ENCODE results near the gene HCLS1.
"Not testable (repeated sequence)": the region's sequence is repeated elsewhere in the genome, so short reads cannot be mapped to it uniquely, and the experiment has no call there.

HCLS1 gene

GRCh38 chr3:121660356-121661171 is at the start of gene HCLS1:
Gene HCLS1, minus strand, starts transcription at chr3:121660903. Its CDS starts 2,556 bp downstream, at chr3:121658347.
- peak; percentile 56 for DNase-seq (ENCODE audit: low read depth, low spot score)

- DNase-seq (ENCODE audit: low read depth, low spot score): no peak
These were observed 49.6 kb upstream of the HCLS1 start for GRCh38 chr3:121710347-121710746.

- DNase-seq (ENCODE audit: low read depth, low spot score): no peak
These were observed 47.0 kb upstream of the HCLS1 start for GRCh38 chr3:121707531-121708273.

GRCh38 chr3:121705541-121705940 is 44.8 kb upstream of the HCLS1 start:
- no peak for DNase-seq (ENCODE audit: low read depth, low spot score)

- DNase-seq (ENCODE audit: low read depth, low spot score): no peak
These were observed 43.3 kb upstream of the HCLS1 start for GRCh38 chr3:121703973-121704372.

DNA sequence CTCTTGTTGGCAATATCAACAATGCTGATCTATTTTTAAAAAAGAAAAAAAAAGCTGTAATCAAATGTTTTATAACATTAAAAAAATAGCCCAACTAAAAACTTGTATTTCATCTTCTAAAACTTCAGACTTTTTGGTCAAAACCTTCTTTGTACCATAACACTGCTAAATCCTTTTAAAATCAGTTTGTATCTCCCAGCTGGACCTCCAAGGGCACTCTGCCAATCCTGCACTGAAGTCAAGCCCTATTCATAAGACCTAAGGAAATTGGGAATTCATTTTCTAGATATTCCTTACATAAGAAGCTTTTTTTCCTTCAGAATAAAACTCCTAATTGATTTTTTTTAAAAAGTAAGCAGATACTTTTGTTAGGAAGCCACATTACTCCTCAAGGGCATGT is 38.2 kb upstream of the HCLS1 start:
- no peak for DNase-seq (ENCODE audit: low read depth, low spot score)

- no peak for DNase-seq (ENCODE audit: low read depth, low spot score)
These were observed 37.8 kb upstream of the HCLS1 start for GRCh38 chr3:121698476-121698875.

- DNase-seq (ENCODE audit: low read depth, low spot score): no peak
These were observed 35.5 kb upstream of the HCLS1 start for GRCh38 chr3:121696186-121696585.

- no peak for DNase-seq (ENCODE audit: low read depth, low spot score)
These were observed 31.5 kb upstream of the HCLS1 start for GRCh38 chr3:121692010-121692699.

GRCh38 chr3:121690777-121691405 is 30.2 kb upstream of the HCLS1 start:
- no peak for DNase-seq (ENCODE audit: low read depth, low spot score)

- DNase-seq (ENCODE audit: low read depth, low spot score): not testable (repeated sequence)
These were observed 28.0 kb upstream of the HCLS1 start for GRCh38 chr3:121688747-121689146.

- DNase-seq (ENCODE audit: low read depth, low spot score): no peak
These were observed 21.1 kb upstream of the HCLS1 start for GRCh38 chr3:121681792-121682191.

DNA sequence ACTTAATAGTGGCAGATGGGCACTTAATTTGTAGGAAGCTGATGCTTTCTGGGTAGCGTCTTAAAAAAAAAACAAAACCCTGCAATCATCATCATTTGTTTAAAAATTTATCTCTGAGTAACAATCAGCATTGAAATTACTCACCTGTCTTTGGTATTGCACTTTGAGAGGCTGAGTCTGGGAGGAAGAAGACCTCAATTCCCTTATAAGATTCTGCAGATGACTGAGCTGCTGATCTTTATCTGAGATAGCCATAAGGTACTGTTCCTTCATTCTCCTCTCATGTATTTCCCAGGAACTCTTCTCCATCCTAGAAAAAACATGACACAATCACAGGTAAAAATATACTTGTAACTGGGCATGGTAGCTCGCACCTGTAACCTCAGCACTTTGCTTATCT is 16.4 kb upstream of the HCLS1 start:
- no peak for DNase-seq (ENCODE audit: low read depth, low spot score)

DNA sequence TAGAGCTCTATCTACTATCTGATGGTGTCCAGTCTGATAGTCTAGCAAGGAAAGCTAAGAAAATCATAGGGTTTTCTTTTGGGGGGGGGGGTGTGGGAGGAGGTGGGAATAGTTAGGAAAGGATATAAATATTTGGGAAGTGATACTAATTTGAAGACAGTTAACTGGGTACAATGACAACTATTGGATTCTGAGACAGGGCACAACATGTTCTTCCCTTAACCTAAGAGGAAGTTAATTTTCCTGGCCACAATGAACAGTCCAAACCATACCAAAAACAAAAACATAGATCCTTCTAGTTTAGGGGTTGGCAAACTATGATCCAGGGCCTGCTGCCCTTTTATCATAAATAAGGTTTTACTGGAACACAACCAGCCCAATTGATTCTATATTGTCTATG is 10.0 kb upstream of the HCLS1 start:
- no peak for DNase-seq (ENCODE audit: low read depth, low spot score)

DNA sequence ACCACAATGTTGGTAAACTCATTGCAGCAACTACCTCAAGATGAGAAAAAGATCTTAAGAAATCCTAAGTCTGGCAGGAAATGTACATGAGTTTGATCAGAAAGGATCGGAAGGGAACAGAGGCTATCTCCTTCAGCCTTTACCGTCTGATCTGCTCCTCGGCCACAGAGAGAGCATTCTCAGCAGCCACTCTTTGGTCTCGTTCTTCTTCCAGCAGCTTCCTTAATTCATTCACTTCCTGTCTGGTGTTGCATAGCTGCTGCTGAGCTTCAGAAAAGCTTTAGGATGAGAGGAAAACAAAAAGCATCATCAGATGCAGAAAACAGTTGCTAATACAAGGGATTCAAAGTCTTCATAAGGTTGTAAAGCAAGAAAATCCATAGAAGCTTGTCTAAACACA is 6.6 kb upstream of the HCLS1 start:
- no peak for DNase-seq (ENCODE audit: low read depth, low spot score)

DNA sequence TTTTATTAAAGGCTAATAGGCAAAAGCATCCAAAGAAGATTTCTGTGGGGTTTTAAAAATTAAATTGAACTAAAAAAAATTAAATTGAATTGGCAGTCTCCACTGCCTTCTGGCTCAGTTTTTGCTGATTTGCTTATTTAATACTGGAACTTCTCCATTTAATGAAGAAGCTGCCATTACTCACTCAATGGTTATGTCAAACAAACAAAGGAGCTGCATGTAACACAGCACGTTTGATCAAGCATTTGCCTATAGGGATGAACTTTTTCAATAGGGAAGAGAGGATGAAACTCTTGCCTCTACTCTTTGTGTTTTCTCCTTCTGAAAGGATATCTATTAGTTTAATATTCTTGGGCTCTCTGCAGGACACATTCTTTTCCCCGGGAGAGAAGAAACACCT is 4.8 kb upstream of the HCLS1 start:
- DNase-seq (ENCODE audit: low read depth, low spot score): no peak

DNA sequence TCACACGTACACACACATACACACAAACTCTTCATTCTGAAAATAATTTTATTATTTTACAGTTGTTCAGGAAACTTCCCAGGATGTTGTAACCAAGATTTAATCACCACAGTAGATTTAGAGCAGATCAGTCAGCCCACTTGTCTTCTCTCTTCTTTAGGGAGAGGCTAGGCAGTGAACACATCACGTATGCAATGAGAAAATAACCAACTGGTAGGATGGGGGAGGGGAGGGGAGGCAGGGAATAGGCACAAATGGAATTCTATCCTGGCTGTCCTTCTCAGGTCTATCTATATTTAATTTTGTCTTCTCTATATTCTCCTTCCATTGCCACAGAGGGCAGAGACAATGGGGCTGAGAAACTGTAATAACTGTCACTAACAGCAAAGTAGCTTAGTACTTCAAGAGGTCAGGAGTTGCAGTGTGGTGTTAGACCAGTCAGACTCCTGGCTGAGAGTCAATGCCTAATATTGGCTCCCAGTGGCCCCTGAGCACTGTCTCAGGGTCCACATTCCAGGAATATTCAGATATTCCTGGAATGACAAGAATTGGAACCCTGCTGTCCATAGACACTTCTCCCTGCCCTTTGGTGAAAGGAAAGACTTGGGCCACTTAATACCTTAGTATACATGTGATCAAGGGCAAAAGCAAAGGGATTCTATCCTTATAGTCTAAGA is 2.6 kb upstream of the HCLS1 start:
- no peak for DNase-seq (ENCODE audit: low read depth, low spot score)

DNA sequence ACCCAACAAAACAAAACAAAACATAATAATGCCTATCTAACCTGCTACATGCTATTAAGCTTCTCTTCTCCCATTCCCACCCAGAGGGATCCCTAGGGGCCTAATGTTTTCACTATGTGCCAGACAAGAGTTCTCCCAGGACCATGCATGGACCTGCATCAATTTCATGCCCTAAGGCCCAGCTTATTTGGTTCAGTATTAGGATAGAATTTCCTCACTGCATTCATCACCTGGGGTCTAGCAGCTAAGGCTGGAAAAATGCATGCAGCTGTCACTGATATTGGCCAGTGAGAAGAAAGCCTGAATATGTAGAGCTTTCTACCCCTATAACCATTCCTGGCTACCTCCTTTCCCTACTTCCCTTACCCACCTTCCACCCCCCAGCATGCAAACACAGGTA is 2.0 kb upstream of the HCLS1 start:
- no peak for DNase-seq (ENCODE audit: low read depth, low spot score)

DNA sequence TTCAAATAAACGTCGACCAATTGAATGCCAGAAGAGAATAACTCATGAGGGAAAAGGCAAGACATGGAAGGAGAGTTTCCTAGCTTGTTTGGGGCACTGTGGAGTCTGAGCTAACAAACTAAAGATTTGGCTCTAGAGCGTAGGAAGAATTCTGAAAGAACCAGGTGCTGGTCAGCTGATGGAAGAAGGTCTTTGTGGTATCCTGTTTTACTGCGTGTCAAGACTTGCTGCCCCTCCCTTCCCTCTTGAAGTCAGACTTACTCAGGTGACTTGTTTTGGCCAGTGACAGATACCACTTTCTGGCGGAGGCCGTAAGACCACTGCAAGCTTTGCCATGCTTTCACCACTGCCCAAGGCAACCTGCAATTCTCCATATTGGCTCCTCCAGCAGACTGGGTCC is 673 bp upstream of the HCLS1 start:
- no peak for DNase-seq (ENCODE audit: low read depth, low spot score)

GRCh38 chr3:121659586-121659985 is 1.1 kb downstream of the HCLS1 start:
- DNase-seq (ENCODE audit: low read depth, low spot score): no peak

DNA sequence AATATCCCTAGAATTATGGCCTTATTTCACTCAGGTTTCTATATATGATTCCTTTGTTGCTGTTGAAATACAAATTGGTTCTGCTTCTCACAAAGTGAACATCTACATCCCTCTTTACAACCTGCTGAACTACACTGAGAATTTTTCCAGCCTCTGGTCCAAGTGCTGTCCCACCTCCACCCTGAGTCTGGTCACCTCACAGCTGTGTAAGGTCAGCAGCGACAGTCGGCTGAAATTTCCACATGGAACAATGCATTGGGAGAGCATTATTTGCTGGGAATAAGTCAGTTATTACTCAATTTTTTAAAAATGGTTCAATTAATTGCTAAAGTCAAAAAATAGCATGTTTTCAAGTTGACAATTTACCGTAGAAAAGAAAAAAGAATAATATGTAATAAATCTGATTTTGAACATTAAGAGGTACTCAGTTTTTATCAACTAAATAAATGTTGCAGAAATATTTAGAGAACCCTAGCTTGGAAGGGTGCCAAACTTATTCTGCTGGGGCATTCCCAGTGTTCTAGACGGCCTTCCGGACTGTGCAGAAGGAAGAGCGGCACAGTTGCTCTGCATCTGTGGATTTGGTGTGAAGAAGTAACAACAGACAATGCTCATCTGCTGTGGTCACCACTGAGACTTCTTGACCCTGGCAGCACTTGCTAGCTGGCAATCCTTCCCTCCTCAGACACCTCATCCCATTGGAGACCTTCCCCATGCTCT is 1.8 kb downstream of the HCLS1 start:
- no peak for DNase-seq (ENCODE audit: low read depth, low spot score)

Measured in activated CD4-positive, CD25-positive, alpha-beta regulatory T cell treated with anti-CD3 and anti-CD28 coated beads, Interleukin-2, amount 50 U/mL, for 16 hours (primary cell).